SH-SY5Y (cell line): ENCODE data around the gene GPR176.

Source experiments
- GATA2 ChIP-seq: IDR thresholded peaks from 2 replicates; pipeline ENCODE4 v1.6.1; 2011; ENCODE audit warnings: mild to moderate bottlenecking, low read depth, low read length
- GATA3 ChIP-seq: IDR thresholded peaks from 2 replicates; pipeline ENCODE4 v1.6.1; 2011; ENCODE audit warnings: low read depth, mild to moderate bottlenecking, low read length, moderate library complexity

Gene GPR176

GRCh38 chr15:39919748-39920509 lies at the start of gene GPR176:
Gene GPR176, minus strand, starts transcription at chr15:39920266. Its CDS starts 240 bp downstream, at chr15:39920026.
- TF ChIP-seq GATA2: no peak
- no peak for TF ChIP-seq GATA3

GRCh38 chr15:39969002-39969394 lies 48.9 kb upstream of the GPR176 start:
- TF ChIP-seq GATA3: no peak
- TF ChIP-seq GATA2: no peak

- no peak for TF ChIP-seq GATA2
- no peak for TF ChIP-seq GATA3
Observed at GRCh38 chr15:39968273-39969001, 48.4 kb upstream of the GPR176 start.

GRCh38 chr15:39966521-39966920 lies 46.5 kb upstream of the GPR176 start:
- TF ChIP-seq GATA2 (no peak), GATA3 (no peak)

- TF ChIP-seq GATA3 (no peak), GATA2 (no peak)
Observed at GRCh38 chr15:39963786-39964185, 43.7 kb upstream of the GPR176 start.

GRCh38 chr15:39961051-39961450 lies 41.0 kb upstream of the GPR176 start:
- TF ChIP-seq GATA2: no peak
- no peak for TF ChIP-seq GATA3

GRCh38 chr15:39960411-39960810 lies 40.3 kb upstream of the GPR176 start:
- TF ChIP-seq GATA3: no peak
- no peak for TF ChIP-seq GATA2

- TF ChIP-seq GATA3 (no peak), GATA2 (no peak)
Observed at GRCh38 chr15:39959411-39959810, 39.3 kb upstream of the GPR176 start.

GRCh38 chr15:39957481-39957880 lies 37.4 kb upstream of the GPR176 start:
- TF ChIP-seq GATA2 (no peak), GATA3 (no peak)

- TF ChIP-seq GATA3: no peak
- TF ChIP-seq GATA2: no peak
Observed at GRCh38 chr15:39953521-39953920, 33.5 kb upstream of the GPR176 start.

GRCh38 chr15:39951561-39951960 lies 31.5 kb upstream of the GPR176 start:
- no peak for TF ChIP-seq GATA3
- TF ChIP-seq GATA2: no peak

GRCh38 chr15:39948817-39949216 lies 28.8 kb upstream of the GPR176 start:
- TF ChIP-seq GATA3 (no peak), GATA2 (no peak)

- TF ChIP-seq GATA3: no peak
- TF ChIP-seq GATA2: no peak
Observed at GRCh38 chr15:39947401-39948197, 27.5 kb upstream of the GPR176 start.

- TF ChIP-seq GATA2: no peak
- TF ChIP-seq GATA3: no peak
Observed at GRCh38 chr15:39946862-39947261, 26.8 kb upstream of the GPR176 start.

GRCh38 chr15:39944726-39945125 lies 24.7 kb upstream of the GPR176 start:
- no peak for TF ChIP-seq GATA2
- no peak for TF ChIP-seq GATA3
